Measurements from ENCODE around the gene TMEM161B.
"Not testable (repeated sequence)": the region's sequence is repeated elsewhere in the genome, so short reads cannot be mapped to it uniquely, and the experiment has no call there.

Gene TMEM161B

DNA sequence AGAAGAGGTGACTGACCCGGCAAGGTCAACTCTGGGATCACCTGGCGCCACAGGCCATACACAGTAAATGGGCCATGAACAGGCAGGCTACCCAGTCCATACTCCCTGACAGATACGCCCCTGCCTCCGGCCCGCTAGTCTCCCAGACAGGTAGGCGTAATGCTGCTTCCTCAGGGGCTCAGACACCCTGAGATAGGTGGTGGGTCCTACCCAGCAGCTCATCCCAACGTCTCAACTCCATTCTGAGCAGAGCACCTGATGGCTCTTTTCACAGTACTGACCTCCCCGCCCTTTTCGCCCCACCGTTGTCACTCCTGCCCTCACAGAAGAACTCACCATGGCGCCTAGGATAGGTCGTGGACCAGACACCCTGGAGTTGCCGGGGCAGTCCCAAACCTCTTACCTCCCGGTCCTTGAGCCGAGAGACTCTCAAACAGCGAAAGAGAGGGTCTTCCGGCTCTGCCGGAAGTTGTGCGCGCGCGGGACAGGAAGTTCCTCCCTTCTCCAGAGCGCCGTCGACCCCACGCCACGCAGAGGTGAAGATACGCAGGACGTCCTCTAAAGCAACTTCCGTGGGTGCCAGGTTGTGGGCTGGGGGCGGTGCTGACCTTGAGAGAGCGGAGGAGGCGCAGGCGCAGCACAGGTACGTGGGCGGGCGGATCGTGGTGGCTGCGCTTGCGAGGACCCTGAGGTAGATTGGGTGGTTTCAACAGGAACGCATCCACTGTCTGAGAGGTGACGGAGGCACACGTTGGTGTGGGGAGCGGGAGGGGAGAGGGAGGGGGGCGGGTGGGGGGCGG lies at the start of gene TMEM161B:
TSS of gene TMEM161B (minus strand) at position 461 of the 800 bp plus-strand sequence. CDS start at position 339, 122 bp downstream.
- DNase-seq, result peak; percentile 96

DNA sequence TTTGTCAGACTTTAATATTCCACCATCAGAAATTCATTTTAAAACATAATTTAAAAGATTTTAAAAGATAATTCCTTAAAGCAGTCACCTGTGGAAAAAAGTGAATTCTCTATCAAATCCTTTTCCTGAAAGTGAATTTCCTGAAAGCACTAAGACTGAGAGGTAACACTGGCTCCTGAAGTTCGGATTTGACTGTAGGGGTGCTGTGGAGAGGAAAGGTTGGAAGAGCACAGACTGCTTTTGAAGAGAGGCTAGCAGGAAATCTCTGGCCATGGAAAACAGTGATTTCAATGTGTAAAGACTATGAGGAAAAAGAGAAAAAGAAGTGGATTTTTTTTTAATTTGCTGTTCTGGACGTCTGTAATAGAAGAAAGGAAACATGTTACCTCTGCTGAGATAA lies 35.7 kb upstream of the TMEM161B start:
- no peak for DNase-seq

DNA sequence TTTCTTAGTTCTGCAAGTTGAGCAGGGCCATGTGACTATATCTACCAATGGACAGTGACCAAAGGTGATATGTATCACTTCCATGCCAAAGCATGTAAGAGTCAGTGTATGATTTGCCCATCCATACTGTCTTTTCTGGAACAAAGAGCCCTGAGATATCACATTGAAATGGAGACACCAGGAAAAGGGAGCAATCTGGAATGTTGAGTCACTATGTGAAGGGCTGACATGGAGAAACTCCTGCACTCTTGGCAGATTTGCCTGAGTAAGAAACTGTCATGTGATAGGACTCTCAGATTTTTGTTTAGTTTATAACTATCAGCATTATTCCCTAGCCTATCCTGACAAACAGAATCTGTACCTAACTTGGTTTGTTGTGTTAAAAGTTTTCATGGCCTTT lies 29.8 kb upstream of the TMEM161B start:
- no peak for DNase-seq

DNA sequence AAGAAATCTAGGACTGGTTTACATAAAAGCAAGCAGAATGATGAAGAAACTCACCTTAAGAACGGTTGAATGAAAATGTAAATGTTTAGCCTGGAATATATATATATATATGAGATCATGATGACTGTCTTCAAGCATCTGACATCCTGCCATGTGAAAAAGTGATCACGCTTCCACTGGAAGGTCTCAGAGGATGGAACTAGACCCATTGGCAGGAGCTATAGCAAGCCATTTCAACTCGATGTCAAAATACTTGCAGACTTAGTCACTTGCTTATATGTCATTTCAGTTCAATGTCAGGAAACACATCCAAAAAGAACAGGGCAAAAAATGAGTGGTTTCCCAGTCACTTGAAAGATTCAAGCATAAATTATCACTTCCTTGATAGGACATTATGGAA lies 22.2 kb upstream of the TMEM161B start:
- no peak for DNase-seq

DNA sequence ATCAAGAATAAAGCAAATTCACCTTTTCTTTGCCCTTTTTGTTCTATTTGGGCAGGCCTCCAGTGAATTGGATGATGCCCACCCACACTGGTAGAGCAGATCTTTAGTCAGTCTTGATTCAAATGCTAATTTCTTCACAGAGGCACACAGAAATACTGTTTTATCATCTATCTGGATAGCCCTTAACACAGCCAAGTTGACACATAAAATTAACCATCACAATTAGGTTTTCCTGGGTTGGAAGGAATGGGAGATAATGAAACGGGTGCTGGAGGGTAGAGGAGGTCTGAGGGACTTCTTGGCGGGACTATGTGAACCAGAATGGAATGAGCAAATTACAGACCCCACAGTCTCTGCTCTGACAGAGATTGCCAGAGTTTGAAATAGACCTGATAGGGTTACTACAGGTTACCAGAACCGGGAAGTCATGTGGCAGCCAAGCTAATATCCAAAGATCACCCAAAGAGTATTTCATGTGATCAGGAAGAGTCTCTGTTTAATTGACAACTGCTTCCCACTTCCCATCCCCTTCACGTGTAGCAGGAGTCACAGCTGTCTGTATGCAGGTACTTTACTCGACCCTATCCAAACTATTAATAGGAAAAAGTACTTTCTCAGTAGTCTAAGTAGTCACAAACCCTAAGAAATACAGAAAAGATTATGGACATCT lies 20.0 kb upstream of the TMEM161B start:
- DNase-seq, result no peak

DNA sequence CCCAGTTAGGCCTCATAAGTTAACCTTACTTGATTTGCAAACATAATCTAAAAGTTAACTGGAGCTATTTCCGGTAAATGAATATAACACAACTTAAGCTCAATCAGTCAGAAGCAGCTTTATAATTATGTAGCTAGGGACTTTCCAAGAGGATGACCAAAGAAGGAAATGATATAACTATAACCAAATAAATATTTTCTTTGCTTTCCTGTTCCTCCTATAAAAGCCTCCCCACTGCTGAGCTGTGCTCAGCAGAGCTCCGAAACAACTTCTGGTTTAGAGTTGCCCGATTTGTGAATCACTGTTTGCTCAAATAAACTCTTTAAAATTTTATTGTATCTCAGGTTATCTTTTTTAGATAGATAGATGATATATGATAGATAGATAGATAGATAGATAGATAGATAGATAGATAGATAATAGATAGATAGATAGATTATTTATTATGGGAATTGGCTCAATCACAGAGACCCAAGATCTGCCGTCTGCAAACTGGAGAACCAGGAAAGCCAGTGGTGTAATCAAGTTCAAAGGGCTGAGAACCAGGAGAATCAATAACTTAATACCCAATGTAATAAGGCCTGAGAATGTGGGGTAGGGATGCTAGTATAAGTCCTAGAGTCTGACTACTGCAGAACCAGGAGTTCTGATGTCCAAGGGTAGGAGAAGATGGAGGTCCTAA lies 19.3 kb upstream of the TMEM161B start:
- DNase-seq, result no peak

DNA sequence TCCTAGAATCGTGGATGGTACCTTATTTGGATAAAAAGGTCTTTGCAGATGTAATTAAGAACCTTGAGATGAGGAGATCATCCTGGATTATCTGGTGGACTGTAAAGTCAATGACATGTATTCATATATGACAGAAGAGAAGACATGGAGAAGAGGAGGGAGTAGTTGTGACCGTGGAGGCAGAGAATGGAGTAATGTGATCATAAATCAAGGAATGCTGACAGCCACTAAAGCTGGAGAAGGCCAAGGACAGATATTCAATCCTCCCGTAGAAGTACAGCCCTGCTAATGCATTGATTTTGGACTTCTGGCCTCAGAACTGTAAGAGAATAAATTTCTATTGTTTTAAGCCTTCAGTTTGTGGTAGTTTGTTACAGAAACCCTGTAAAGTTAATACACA lies 18.7 kb upstream of the TMEM161B start:
- DNase-seq, result no peak

DNA sequence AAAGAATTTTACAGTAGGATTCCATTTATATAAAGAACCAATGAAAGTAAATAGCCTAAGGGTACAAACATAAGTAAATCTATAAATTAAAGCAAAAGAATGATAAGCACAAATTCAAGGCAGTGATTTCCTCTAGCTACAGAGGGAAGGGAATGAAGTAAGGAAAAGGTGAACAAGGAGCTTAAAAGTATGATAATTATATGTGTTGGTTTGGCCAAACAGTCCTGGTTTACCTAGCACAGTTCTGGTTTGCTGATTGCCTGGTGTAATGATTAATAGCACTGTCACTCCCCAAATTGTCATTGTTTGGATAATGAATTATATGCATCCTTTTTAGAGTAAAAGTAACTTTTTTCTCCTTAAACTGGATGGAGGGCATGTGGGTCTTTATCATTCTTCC lies 15.0 kb upstream of the TMEM161B start:
- DNase-seq, result no peak

DNA sequence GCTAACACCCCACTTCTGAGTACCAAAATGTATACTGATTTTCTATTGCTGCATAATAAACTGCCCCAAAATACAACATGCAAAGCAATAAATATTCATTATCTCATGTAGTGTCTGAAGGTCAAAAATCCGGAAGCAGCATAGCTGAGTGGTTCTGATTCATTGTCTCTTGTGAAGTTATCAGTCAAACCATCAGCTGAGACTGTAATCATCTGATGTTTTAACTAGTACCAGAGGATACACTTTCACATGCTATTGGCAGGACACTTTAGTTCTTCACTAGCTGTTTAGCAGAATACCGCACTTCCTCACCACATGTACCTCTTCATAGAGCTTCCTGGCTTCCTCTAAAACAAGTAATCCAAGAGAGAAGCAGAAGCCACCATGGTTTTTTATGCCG lies 12.7 kb upstream of the TMEM161B start:
- DNase-seq, result no peak

DNA sequence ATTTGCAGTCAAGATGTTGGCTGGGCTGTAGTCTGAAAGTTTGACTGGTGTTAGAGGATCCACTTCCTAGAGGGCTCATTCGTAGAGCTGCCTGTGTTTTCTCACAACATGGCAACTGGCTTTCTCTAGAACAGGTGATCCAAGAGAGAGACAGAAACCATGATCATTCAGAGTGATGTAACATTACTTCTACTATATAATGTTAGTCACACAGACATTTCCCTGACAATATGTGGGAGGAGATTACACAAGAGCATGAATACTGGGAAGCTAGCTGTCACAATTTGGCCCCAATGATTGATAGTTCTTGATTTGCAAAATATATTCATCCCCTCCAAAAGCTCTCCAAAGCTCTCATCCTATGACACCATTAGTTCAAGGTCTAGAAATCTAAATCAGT lies 10.9 kb upstream of the TMEM161B start:
- DNase-seq, result no peak

DNA sequence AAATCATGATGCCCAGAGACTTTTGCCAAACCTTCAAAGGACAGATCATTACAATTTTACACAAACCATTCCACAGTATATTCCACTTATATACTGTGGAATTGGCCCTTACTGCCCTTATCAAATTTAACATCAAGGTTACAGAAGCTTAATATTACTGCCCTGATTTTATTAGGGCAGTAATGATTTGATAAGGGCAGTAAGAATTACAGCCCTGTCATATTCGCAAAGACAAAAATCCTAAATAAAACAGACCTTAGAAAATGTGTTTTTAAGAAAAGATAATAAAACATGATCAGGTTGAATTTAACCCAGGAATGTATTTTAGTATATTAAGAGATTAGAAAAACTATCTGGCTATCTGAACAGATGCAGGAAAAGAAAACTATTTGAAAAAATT lies 7.7 kb upstream of the TMEM161B start:
- no peak for DNase-seq

DNA sequence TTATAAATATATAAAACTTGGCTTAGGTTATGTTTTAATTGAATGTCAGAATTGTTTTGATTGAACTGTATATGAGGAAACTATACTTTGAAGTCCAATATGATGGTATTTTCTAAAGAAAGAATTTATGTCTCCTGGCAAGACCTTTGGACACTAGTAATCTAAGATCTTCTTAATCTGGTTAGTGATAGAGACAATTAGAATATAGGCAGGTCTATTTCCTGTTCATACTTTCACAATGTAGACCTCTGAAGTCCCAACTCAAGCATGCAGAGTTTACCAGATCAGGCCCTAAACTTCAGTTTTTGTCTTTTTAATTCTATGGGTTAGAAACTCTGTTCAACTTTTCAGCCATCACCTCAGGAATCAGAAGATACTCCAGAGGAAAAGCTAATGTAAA lies 6.9 kb upstream of the TMEM161B start:
- no peak for DNase-seq

DNA sequence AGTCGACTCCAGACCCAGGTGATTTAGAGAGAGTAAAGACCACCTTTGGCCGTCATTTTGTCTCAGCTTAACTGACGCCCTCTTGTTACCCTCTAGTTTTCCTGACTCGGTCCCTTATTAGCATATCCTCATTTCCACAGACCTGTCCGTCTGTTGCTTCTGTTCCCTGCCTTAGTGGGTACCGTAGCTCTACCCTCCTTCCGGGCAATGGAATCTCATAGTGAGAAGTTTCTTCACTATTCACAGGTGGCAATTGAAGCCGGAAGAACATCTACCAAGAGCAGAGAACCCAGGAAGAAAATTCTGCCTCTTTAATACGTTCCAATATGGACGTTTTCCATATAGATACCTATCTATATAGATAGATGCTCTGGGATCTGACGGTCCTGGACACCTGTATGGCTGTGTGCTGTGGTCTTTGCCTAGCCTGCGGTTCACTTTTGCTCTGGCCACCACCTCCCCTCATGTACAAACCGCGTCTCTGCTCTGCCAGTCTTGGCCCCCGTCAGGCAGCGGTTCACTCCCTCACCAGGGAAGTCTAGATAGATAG lies 652 bp upstream of the TMEM161B start:
- no peak for DNase-seq

DNA sequence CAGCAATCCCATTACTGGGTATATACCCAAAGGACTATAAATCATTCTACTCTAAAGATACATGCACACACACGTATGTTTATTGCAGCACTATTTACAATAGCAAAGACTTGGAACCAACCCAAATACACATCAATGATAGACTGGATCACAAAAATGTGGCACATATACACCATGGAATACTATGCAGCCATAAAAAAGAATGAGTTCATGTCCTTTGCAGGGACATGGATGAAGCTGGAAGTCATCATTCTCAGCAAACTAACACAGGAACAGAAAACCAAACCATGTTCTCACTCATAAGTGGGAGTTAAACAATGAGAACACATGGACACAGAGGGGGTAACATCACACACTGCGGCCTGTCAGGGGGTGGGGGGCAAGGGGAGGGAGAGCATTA lies 4.1 kb downstream of the TMEM161B start:
- DNase-seq, result not testable (repeated sequence)

DNA sequence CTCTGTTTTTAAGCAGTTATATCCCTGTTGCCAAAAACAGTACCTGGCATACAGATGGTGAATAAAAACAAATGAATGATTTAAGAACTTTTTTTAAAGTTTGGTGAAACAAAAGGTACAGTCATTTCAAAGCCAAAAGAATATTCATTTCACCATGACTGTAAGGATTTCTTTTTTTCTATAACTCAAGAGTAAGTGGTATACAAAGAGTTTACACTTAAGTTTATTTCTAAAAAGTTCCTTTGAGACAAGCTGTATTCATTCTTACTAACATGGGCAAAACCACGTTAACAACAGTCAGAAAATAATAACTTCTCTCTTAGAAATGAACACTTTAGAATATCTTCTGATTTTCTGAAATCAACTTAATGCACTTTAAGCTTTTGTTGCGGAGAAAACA lies 5.3 kb downstream of the TMEM161B start:
- no peak for DNase-seq

DNA sequence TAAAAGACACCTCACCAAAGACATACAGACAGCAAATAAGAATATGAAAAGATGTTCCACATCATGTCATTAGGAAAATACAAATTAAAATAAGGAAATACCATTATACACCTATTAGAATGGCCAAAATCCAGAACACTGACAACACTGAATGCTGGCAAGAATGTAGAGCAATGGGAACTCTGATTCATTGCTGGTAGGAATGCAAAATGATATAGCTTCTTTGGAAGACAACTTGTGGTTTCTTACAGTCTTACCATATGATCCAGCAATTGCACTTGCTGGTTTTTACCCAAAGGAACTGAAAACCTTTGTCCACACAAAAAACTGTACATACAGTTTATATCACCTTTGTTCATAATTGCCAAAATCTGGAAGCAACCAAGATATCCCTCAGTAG lies 6.5 kb downstream of the TMEM161B start:
- DNase-seq, result no peak

DNA sequence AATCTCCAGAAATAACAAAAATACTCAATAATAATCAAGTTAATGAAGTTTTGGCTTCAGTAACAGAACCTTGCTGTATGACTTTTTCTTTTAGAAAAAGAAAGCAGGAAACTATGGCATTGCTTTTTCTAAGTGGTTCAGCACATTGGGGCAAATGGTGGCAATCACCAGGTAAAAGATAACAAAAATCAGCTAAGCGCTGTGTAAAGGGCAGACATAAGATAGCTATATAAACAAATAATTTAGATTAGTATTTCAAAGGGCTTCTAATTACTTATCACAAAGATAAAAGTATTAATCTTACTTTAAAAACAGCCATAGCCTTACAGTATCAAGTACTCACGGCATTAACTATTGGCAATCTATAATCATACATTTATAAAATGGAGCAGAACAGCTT lies 10.0 kb downstream of the TMEM161B start:
- no peak for DNase-seq

DNA sequence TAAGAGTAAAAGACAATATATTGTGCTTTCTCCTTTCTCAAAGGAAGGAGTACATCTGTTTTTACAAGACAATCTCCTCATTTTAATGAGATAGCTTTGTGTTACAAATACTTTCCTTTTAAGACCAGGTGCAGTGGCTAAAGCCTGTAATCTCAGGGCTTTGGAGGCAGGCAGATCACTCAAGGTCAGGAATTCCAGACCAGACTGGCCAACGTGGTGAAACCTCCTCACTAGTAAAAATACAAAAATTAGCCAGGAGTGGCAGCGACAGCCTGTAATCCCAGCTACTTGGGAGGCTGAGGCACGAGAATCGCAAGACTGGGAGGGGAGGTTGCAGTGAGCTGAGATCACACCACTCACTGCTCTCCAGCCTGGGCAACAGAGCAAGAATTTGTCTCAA lies 11.8 kb downstream of the TMEM161B start:
- no peak for DNase-seq

DNA sequence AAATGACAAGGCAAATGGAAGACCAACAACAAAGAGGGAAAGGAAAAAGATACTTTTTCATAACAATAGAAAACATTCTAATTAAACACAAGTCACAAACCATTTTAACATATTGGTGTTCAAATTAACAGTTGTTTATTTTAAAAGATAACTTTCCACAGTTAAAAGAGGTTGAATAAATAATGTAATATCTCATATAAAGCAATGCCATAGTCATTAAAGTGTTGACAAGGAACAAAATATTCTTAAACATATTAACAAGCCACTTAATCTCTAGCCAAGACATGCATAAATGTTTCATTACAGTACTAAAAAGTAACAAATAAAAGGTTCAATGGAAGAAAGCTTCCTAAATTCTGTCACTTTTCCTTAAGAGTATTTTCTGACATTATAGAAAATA lies 12.6 kb downstream of the TMEM161B start:
- DNase-seq, result no peak

DNA sequence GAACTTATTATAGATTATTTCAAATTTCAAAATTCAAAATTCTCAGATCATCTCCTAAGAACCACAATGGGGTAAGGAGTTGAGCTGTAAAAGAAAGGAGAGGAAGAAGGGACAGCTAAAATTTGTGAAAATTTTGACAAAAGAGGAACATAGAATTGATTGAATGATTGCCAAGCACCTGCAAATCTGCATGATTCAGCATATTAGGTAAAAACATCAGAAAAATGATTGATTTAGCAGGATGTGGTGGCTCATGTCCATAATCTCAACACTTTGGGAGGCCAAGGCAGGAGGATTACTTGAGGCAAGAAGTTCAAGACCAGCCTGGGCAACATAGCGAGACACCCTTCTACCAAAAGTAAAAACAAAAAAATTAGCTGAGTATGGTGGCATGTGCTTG lies 14.3 kb downstream of the TMEM161B start:
- no peak for DNase-seq

DNA sequence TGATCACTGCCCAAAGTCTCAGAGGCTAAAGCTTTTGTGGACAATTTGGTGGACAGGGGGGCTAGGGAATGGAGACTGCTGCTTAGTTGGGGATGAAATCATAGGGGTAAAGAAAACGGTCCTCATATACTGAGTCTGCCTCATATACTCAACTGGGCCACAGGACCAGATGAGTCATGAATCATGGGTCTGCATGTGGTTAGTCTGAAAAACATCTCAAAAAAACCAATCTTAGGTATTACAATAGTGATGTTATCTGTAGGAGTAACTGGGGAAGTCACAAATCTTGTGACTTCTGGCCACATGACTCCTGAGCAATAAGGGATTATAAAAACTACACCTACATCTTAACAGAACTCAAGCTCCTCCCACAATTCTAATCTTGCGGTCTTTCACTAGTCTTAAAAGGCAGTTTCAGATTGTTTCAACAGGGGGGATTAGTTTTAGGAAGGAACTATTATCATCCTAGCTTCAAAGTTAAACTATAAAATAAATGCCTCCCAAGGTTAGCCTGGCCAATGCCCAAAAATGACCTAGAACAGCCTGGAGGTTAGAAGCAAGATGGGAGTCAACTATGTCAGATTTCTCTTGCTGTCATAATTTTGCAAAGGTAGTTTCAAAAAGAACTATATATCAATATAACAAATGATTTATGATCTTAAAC lies 17.5 kb downstream of the TMEM161B start:
- no peak for DNase-seq

DNA sequence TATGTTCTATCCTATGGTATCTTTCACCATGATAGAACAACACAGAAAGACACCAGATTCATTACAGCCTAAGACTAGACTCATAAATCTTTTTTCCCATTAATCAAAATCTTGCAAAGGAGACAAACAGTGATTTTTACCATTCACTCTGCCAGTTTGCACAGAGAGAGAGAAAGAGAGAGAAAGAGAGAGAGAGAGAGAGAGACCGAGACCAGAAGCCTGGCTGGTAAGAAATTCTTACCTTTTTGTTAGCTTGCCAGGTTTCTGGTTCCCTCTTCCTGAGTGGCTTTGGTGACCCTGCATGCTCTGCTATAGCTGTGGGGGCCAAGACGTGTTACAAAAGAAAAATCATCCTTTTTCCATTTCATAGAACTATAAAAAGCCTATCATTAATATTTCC lies 18.6 kb downstream of the TMEM161B start:
- no peak for DNase-seq
